ENCODE data around the gene GHDC. TPM values are rescaled to one million over a fixed set of nuclear protein-coding genes. Genes with fewer than 3 reads are reported as not detected.
"Not testable (repeated sequence)": the region's sequence is repeated elsewhere in the genome, so short reads cannot be mapped to it uniquely, and the experiment has no call there.

Gene GHDC
- total and polyA plus RNA-seq, 2 donors from 2014 or later = 37.0 to 41.2 TPM

- Histone ChIP-seq H3K27me3 (ENCODE audit: control insufficient read depth, insufficient read depth, low read length) (no peaks in the 10 kb centered on the region), H3K9me3 (ENCODE audit: control insufficient read depth in 2 of 3, insufficient read depth in 1 of 3, low read length in 3 of 3) (no peaks in the 10 kb centered on the region), H3K4me3 (ENCODE audit: low read length in 3 of 3) (peak overlapping the region; percentile 53 to 61 (median 58)), H3K36me3 (ENCODE audit: control insufficient read depth in 2 of 3, insufficient read depth in 3 of 3, low read length in 3 of 3) (no peaks in the 10 kb centered on the region), H3K27ac (ENCODE audit: low read depth in 2 of 2, low read length in 2 of 2) (no peak overlapping the region), H3K4me1 (ENCODE audit: control insufficient read depth in 2 of 3, insufficient read depth in 2 of 3, low read depth in 1 of 3, low read length in 3 of 3) (peaks cover 0 to 18% (median 9%) of the 10 kb centered on the region in 3 donors), H3K9ac (ENCODE audit: low read length in 3 of 3) (peak overlapping the region in 1 of 3 donors; percentile 31)
- FAIRE-seq = no peak
- intact Hi-C loops (cut with DNase I) = no loop called here
- DNase-seq = peak in 1 of 5 donors; percentile 48
- no peak for TF ChIP-seq CTCF (IDR thresholded peaks at IDR 0.05; ENCODE audit: borderline replicate concordance, extremely low read depth, insufficient read depth)
Measured at GRCh38 chr17:42155614-42156045, 38.7 kb downstream of the GHDC start.

GRCh38 chr17:42153919-42154742, 40.2 kb downstream of the GHDC start:
- H3K27ac ChIP-seq (ENCODE audit: low read depth in 2 of 2, low read length in 2 of 2) = peak overlapping the region; percentile 73 to 76
- no peak for TF ChIP-seq CTCF (IDR thresholded peaks at IDR 0.05; ENCODE audit: borderline replicate concordance, extremely low read depth, insufficient read depth)
- intact Hi-C loops (cut with DNase I) = no loop called here
- DNase-seq (peak in 1 of 5 donors; percentile 54), FAIRE-seq (no peak)
- H3K9ac ChIP-seq (ENCODE audit: low read length in 3 of 3) = peak overlapping the region; percentile 82 to 98 (median 98)
- H3K4me1 ChIP-seq (ENCODE audit: control insufficient read depth in 2 of 3, insufficient read depth in 2 of 3, low read depth in 1 of 3, low read length in 3 of 3) = peaks cover 0 to 18% (median 9%) of the 10 kb centered on the region in 3 donors
- H3K4me3 ChIP-seq (ENCODE audit: low read length in 3 of 3) = peak overlapping the region; percentile 93 to 97 (median 93)
- no peaks in the 10 kb centered on the region for H3K27me3 ChIP-seq (ENCODE audit: control insufficient read depth, insufficient read depth, low read length)
- no peaks in the 10 kb centered on the region for H3K36me3 ChIP-seq (ENCODE audit: control insufficient read depth in 2 of 3, insufficient read depth in 3 of 3, low read length in 3 of 3)
- no peaks in the 10 kb centered on the region for H3K9me3 ChIP-seq (ENCODE audit: control insufficient read depth in 2 of 3, insufficient read depth in 1 of 3, low read length in 3 of 3)

DNA sequence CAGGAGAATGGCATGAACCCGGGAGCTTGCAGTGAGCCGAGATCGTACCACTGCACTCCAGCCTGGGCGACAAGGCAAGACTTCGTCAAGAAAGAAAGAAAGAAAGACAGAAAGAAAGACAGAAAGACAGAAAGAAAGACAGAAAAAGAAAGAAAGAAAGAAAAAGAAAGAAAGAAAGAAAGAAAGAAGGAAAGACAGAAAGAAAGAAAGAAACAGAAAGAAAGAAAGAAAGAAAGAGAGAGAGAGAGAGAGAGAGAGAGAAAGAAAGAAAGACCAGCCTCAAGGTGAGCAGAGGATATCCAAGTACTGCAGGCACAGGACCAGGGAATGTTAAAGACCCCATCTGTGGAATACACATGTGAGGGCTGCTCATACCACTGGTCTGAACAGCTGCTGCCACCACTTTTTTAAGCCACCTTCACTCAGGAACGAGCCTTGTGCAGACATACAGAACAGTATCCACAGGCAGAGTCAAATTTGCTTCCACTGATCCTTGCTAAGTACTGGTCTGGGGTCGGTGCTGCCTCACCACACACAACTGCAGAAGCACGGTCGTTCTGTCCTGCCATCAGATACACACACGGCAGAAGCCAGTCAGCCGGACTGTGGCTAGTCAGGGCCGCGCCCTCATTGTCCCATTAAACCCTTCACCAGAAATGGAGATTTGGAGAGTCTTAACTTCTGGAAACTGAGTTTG, 47.2 kb downstream of the GHDC start:
- no peak for DNase-seq
- intact Hi-C loops (cut with DNase I) = no loop called here

GRCh38 chr17:42143138-42143537, 51.2 kb downstream of the GHDC start:
- H3K4me3 ChIP-seq (ENCODE audit: low read length in 3 of 3); H3K36me3 ChIP-seq (ENCODE audit: control insufficient read depth in 2 of 3, insufficient read depth in 3 of 3, low read length in 3 of 3); DNase-seq; H3K9ac ChIP-seq (ENCODE audit: low read length in 3 of 3); intact Hi-C loops (cut with DNase I); H3K27me3 ChIP-seq (ENCODE audit: control insufficient read depth, insufficient read depth, low read length); H3K9me3 ChIP-seq (ENCODE audit: control insufficient read depth in 2 of 3, insufficient read depth in 1 of 3, low read length in 3 of 3); FAIRE-seq: not testable (repeated sequence)
- peak overlapping the region in 1 of 2 donors; percentile 59 for H3K27ac ChIP-seq (ENCODE audit: low read depth in 2 of 2, low read length in 2 of 2)
- H3K4me1 ChIP-seq (ENCODE audit: control insufficient read depth in 2 of 3, insufficient read depth in 2 of 3, low read depth in 1 of 3, low read length in 3 of 3) = peaks cover 0 to 29% (median 17%) of the 10 kb centered on the region in 3 donors

More for the DNA sequence above, 47.2 kb downstream of the GHDC start:
- no peak overlapping the region for H3K4me3 ChIP-seq (ENCODE audit: low read length in 3 of 3)
- no peak for FAIRE-seq
- H3K4me1 ChIP-seq (ENCODE audit: control insufficient read depth in 2 of 3, insufficient read depth in 2 of 3, low read depth in 1 of 3, low read length in 3 of 3) = peaks cover 0 to 9% (median 0%) of the 10 kb centered on the region in 3 donors
- H3K36me3 ChIP-seq (ENCODE audit: control insufficient read depth in 2 of 3, insufficient read depth in 3 of 3, low read length in 3 of 3) = peaks cover 0 to 2% (median 2%) of the 10 kb centered on the region in 3 donors
- no peaks in the 10 kb centered on the region for H3K9me3 ChIP-seq (ENCODE audit: control insufficient read depth in 2 of 3, insufficient read depth in 1 of 3, low read length in 3 of 3)
- no peak overlapping the region for H3K27ac ChIP-seq (ENCODE audit: low read depth in 2 of 2, low read length in 2 of 2)
- no peak overlapping the region for H3K9ac ChIP-seq (ENCODE audit: low read length in 3 of 3)
- TF ChIP-seq CTCF (IDR thresholded peaks at IDR 0.05; ENCODE audit: borderline replicate concordance, extremely low read depth, insufficient read depth) = no peak
- no peaks in the 10 kb centered on the region for H3K27me3 ChIP-seq (ENCODE audit: control insufficient read depth, insufficient read depth, low read length)

Data from kidney (tissue), 14 donors.